OCI-LY1 (cell line): Measurements from ENCODE around the gene TULP4.

Source experiments
- EZH2 ChIP-seq: fragments of 200-600 bp; sonication (generic), shearing (Covaris generic); IDR thresholded peaks from 2 replicates; pipeline ENCODE4 v1.8.0; 2017; ENCODE audit warnings: borderline replicate concordance, mixed run types, mild to moderate bottlenecking, antibody characterized with exemption, low read length, moderate library complexity, mixed read lengths
- TF ChIP-seq, protein P1 (sequence below): fragments of 200-600 bp; sonication (generic), shearing (Covaris generic); IDR thresholded peaks from 2 replicates; pipeline ENCODE4 v1.5.1; 2017; ENCODE audit warnings: mild to moderate bottlenecking, antibody characterized with exemption, low read length, moderate library complexity, mixed read lengths

DNA sequence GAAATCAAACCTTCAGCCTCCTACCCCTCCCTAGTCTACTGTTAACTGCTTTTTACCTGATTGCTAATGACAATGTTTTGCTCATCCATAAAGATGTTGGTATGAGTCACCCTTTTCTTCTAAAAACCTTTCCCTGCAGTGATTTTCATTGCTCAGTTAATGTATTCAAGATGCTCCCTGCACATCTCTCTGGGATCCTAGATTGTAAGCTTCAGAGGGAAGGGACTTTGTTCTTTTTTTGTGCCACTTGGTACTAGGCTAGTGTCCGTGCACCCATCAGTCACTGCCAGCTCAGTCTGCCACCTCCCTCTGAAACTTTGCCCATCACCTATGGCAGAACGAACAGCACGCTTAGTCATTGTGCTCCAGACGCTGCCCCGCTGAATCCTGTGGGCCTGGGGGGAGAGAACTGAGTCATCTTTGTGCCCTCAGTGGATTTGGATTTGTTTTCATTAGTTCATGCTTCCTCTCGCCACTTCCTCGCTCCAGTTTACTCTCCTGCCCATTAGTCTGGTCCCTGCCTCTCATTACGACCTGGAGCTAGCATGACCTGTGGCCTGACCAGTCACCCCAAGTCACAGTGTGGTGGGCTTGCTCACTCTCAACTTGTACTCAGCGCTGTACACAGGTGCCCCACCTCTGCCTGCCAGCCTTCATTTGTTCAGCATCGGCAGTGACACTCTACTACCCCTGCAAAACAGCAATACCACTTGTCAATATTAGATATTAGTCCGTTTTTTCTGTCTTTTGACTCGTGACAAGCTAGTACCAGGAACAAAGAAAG lies 169.6 kb downstream of the TULP4 start:
- no peak for TF ChIP-seq EZH2
- TF ChIP-seq, protein P1, sequence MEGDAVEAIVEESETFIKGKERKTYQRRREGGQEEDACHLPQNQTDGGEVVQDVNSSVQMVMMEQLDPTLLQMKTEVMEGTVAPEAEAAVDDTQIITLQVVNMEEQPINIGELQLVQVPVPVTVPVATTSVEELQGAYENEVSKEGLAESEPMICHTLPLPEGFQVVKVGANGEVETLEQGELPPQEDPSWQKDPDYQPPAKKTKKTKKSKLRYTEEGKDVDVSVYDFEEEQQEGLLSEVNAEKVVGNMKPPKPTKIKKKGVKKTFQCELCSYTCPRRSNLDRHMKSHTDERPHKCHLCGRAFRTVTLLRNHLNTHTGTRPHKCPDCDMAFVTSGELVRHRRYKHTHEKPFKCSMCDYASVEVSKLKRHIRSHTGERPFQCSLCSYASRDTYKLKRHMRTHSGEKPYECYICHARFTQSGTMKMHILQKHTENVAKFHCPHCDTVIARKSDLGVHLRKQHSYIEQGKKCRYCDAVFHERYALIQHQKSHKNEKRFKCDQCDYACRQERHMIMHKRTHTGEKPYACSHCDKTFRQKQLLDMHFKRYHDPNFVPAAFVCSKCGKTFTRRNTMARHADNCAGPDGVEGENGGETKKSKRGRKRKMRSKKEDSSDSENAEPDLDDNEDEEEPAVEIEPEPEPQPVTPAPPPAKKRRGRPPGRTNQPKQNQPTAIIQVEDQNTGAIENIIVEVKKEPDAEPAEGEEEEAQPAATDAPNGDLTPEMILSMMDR = no peak
